GM18502 (cell line): ENCODE measurements around the gene VENTX.

Experiments used
- ATAC-seq: cut with Tn5 transposase; IDR thresholded peaks from one replicate; pipeline ENCODE4 v1.9.1; 2021; ENCODE audit warnings: mild to moderate bottlenecking; ENCODE audit not compliant: unreplicated experiment, poor library complexity

VENTX gene

GRCh38 chr10:133237588-133238465, at the start of gene VENTX:
Gene VENTX (plus strand): TSS chr10:133237855. CDS start chr10:133237915, 60 bp downstream.
- no peak for ATAC-seq

- ATAC-seq: no peak
These were observed 49.6 kb upstream of the VENTX start for GRCh38 chr10:133187906-133188681.

GRCh38 chr10:133189256-133189655, 48.4 kb upstream of the VENTX start:
- no peak for ATAC-seq

GRCh38 chr10:133189726-133190125, 47.9 kb upstream of the VENTX start:
- ATAC-seq: no peak

DNA sequence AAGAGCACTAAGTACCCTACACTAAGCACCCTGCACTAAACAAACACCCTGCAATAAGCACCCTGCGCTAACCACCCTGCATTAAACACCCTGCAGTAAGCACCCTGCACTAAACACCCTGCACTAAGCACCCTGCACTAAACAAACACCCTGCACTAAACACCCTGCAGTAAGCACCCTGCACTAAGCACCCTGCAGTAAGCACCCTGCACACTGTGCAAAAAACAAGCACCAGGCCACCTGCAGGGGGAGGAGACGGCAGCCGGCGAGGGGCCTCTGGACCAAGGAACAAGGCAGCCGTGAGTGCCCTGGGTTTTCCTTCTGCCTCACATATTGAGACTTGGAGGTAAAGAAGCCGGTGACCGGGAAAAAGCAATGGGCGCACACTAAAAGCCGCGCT, 47.4 kb upstream of the VENTX start:
- no peak for ATAC-seq

GRCh38 chr10:133191651-133192050, 46.0 kb upstream of the VENTX start:
- ATAC-seq: no peak

DNA sequence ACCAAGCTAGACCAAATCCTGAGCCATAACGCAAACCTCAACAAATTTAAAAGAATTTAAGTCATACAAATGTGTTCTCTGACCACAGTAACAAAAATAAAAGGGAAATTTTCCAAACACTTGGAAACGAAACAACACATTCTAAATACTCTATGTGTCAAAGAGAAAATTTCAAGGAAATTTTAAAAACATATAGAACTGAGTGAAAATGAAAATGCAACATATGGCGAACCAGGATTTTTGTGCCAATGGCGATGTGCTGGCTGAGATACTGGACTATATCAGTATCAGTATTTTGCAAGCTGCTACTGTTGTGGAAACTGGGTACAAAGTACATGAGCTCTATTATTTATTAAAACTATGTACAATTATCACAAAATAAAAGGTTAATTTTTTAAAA, 43.5 kb upstream of the VENTX start:
- no peak for ATAC-seq

DNA sequence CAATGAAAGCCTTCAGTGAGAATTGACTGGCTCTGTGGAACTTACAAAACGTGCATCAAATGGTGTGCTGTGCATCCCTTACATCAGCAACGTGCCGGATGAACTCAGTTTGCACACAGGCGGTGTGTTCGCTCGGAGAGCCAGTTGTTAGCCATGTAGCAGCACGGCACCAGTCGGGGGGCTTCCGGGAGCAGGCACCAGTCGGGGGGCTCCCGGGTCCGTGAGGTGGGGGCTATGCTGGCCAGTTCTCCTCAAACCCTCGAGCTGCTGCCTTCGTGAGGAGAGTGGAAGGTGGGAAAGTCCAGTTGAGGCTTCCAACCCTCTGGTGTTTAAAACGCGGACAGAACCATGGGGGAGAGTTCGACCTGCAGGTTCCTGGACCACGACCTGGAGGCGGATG, 42.6 kb upstream of the VENTX start:
- no peak for ATAC-seq

GRCh38 chr10:133195611-133196010, 42.0 kb upstream of the VENTX start:
- ATAC-seq: no peak

DNA sequence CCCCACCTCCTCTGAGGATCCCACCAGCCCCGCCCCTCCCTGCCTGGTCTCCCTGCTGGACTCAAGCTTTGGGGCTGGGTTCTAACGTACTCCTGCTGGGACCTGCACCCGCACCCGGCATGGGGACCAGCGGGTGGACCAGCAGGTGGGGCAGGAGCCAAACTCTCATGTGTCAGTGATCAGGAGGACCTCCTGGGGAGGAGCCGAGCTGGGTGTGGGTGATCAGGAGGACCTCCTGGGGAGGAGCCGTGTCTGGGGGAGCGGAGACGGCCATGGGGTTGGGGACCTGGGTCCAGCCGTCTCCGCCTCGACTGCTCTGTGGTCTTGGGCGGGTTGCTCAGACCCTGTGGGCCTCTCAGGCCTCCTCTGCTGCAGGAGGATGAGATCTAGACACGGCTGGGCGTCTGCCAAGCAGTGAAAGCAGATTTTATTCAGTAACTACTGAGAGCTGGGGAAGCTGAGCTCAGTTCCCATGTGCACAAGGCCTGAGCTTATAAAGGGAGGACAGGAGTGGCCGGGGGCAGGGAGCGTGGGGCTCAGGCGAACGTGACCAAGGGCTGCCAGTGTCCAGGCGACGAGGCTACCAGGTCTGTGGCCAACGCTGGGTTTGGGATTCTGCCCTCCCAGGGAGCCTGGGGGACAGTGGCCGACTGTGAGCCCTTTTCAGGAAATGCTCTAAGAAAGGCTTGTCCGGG, 41.3 kb upstream of the VENTX start:
- no peak for ATAC-seq

- no peak for ATAC-seq
These were observed 40.5 kb upstream of the VENTX start for GRCh38 chr10:133196936-133197758.

DNA sequence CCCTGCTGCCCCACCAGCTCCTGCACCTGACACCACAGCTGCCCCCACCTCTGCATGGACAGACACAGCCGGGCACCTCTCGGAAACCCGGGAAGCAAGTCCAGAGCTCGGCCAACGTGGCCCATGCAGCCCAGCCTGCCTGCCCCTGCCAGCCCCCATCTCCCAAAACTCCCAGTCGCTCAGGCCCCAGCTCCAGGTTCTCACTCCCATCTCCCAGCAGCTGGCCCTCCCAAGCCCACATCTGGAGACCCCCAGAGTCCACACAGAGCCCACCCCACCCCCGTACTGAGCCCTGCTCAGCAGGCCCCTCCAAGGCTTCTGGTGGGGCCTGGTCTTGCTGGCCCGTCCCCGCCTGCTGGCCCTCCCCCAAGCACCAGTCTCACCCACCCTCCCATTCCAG, 39.9 kb upstream of the VENTX start:
- no peak for ATAC-seq

GRCh38 chr10:133198206-133198605, 39.4 kb upstream of the VENTX start:
- no peak for ATAC-seq

DNA sequence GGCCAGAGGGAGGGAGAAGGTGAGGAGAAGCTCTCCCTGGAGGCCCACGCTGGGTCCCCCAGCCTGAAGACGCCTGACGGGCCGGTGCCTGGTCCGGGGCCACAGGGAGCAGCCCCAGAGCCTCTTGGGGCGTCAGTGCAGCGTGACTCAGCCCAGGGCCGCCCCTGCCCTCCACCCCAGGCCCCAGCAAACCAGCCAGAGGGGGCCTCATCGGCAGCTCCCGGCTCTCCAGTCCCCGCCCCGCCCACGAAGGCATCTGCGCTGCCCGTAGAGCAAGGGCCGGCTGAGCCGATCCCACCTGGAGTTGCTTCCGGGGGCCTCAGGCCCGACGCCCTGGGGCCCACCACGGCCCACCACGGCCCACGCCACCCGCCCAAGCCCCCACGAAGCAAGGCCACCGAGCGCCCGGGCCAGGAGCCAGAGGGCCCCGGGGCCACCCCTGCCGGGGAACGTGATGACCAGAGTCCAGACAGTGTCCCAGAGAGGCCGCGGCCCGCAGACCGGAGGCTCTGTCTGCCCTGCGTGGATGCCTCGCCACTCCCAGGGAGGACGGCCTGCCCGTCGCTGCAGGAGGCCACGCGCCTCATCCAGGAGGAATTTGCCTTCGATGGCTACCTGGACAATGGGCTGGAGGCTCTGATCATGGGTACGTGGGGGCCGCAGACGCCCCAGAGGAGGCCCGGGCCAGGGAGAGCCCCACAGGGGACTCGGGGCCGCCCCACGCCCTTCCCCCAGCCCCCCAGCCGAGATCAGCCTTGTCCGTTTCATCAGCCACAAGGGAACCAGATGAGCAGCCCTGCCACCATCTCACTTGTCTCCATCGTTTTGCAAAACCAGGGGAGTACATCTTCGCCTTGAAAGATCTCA, 38.8 kb upstream of the VENTX start:
- ATAC-seq: no peak

GRCh38 chr10:133199488-133199885, 38.2 kb upstream of the VENTX start:
- ATAC-seq: no peak

GRCh38 chr10:133199992-133200611, 37.6 kb upstream of the VENTX start:
- ATAC-seq: no peak

DNA sequence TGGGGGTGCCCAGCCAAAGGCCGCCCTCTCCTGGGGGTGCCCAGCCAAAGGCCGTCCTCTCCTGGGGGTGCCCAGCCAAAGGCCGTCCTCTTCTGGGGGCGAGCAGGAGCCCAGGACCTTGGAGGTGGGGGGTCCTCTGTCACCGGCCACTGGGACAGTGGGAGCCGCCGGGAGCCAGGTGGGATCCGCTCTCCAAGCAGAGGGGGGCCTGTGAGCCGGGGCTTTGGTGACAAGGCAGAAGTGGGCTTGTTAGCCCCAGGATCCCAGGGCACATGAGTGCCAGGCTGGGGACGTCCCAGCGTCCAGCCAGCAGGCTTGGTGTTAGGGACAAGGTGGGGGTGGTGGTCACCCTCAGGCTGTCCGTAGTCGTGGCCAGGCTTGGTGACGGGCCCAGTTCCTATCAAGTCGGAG, 37.0 kb upstream of the VENTX start:
- ATAC-seq: no peak

GRCh38 chr10:133201151-133201947, 36.3 kb upstream of the VENTX start:
- no peak for ATAC-seq
